H9 (cell line): ENCODE data around the gene NRG3. TPM values are rescaled to one million over a fixed set of nuclear protein-coding genes. Genes with fewer than 3 reads are reported as not detected.

ENCODE experiments used
- DNase-seq: peaks from one replicate; pipeline ENCODE4 v3.0.0-alpha.2; 2017
- H2AFZ ChIP-seq: one replicate; pipeline ENCODE4 v1.6.1; 2013; ENCODE audit warnings: mild to moderate bottlenecking, low read length, control low read depth, moderate library complexity
- H2AK5ac ChIP-seq: 2 replicates; pipeline ENCODE4 v1.6.1; 2013; ENCODE audit warnings: low read length, control low read depth, mixed read lengths; ENCODE audit not compliant: insufficient read length
- H2BK120ac ChIP-seq: one replicate; pipeline ENCODE4 v1.6.1; 2013; ENCODE audit warnings: low read depth, mild to moderate bottlenecking, low read length, control low read depth, inconsistent platforms; ENCODE audit not compliant: poor library complexity, severe bottlenecking
- H2BK12ac ChIP-seq: 2 replicates; pipeline ENCODE4 v1.6.1; 2013; ENCODE audit warnings: low read length, control low read depth, mixed read lengths, low read depth; ENCODE audit not compliant: insufficient read length
- H2BK15ac ChIP-seq: 2 replicates; pipeline ENCODE4 v1.6.1; 2013; ENCODE audit warnings: low read depth, low read length, control low read depth
- H2BK20ac ChIP-seq: one replicate; pipeline ENCODE4 v1.6.1; 2013; ENCODE audit warnings: low read depth, mild to moderate bottlenecking, low read length, control low read depth, inconsistent platforms; ENCODE audit not compliant: poor library complexity, severe bottlenecking
- H2BK5ac ChIP-seq: 2 replicates; pipeline ENCODE4 v1.6.1; 2013; ENCODE audit warnings: low read length, control low read depth, mixed read lengths; ENCODE audit not compliant: insufficient read length
- H3K14ac ChIP-seq: 2 replicates; pipeline ENCODE4 v1.6.1; 2013; ENCODE audit warnings: low read length, control low read depth; ENCODE audit not compliant: insufficient read depth
- H3K18ac ChIP-seq: 2 replicates; pipeline ENCODE4 v1.6.1; 2013; ENCODE audit warnings: low read depth, mild to moderate bottlenecking, mixed read lengths, low read length, control low read depth; ENCODE audit not compliant: insufficient read length
- H3K23ac ChIP-seq: 2 replicates; pipeline ENCODE4 v1.6.1; 2013; ENCODE audit warnings: low read length, control low read depth, mixed read lengths, low read depth; ENCODE audit not compliant: insufficient read length
- H3K23me2 ChIP-seq: 2 replicates; pipeline ENCODE4 v1.6.1; 2013; ENCODE audit warnings: low read depth, mild to moderate bottlenecking, mixed read lengths, low read length, control low read depth; ENCODE audit not compliant: insufficient read length, poor library complexity, severe bottlenecking
- H3K27ac ChIP-seq: 2 replicates; pipeline ENCODE4 v1.5.1; 2013; ENCODE audit warnings: low read length, control low read depth, mixed read lengths, low read depth; ENCODE audit not compliant: insufficient read length
- H3K27me3 ChIP-seq: 2 replicates; pipeline ENCODE4 v1.6.1; 2013; ENCODE audit warnings: low read length, control low read depth, inconsistent platforms; ENCODE audit not compliant: insufficient read depth
- H3K4ac ChIP-seq: 2 replicates; pipeline ENCODE4 v1.6.1; 2013; ENCODE audit warnings: low read depth, mild to moderate bottlenecking, control low read depth, inconsistent platforms, low read length, moderate library complexity
- H3K4me1 ChIP-seq: 2 replicates; pipeline ENCODE4 v1.6.1; 2013; ENCODE audit warnings: low read length, control low read depth, inconsistent platforms; ENCODE audit not compliant: insufficient read depth
- H3K4me2 ChIP-seq: 2 replicates; pipeline ENCODE4 v1.6.1; 2013; ENCODE audit warnings: low read length, control low read depth, mixed read lengths; ENCODE audit not compliant: insufficient read length, insufficient read depth
- H3K56ac ChIP-seq: 2 replicates; pipeline ENCODE4 v1.6.1; 2013; ENCODE audit warnings: low read depth, mild to moderate bottlenecking, mixed read lengths, low read length, control low read depth; ENCODE audit not compliant: insufficient read length
- H3K79me1 ChIP-seq: 2 replicates; pipeline ENCODE4 v1.6.1; 2013; ENCODE audit warnings: low read depth, mild to moderate bottlenecking, moderate library complexity, low read length, control low read depth, inconsistent platforms; ENCODE audit not compliant: insufficient read depth, poor library complexity, severe bottlenecking
- H3K79me2 ChIP-seq: 2 replicates; pipeline ENCODE4 v1.6.1; 2013; ENCODE audit warnings: low read length, control low read depth, inconsistent platforms; ENCODE audit not compliant: insufficient read depth
- H3K9ac ChIP-seq: 2 replicates; pipeline ENCODE4 v1.6.1; 2013; ENCODE audit warnings: low read length, control low read depth, mixed read lengths; ENCODE audit not compliant: insufficient read length; ENCODE audit errors: extremely low read depth
- H3K9me3 ChIP-seq: one replicate; pipeline ENCODE4 v1.6.1; 2013; ENCODE audit warnings: low read depth, low read length, inconsistent platforms; ENCODE audit not compliant: control insufficient read depth
- H3T11ph ChIP-seq: one replicate; pipeline ENCODE4 v1.6.1; 2013; ENCODE audit warnings: mild to moderate bottlenecking, low read length, control low read depth, inconsistent platforms
- H4K20me1 ChIP-seq: one replicate; pipeline ENCODE4 v1.6.1; 2013; ENCODE audit not compliant: control insufficient read depth, insufficient read length, insufficient read depth
- H4K5ac ChIP-seq: 2 replicates; pipeline ENCODE4 v1.6.1; 2013; ENCODE audit warnings: low read depth, mild to moderate bottlenecking, mixed read lengths, low read length, control low read depth; ENCODE audit not compliant: insufficient read length
- H4K8ac ChIP-seq: replicated peaks from 2 replicates; pipeline ENCODE4 v1.6.1; 2013; ENCODE audit warnings: low read length, control low read depth, mixed read lengths, low read depth; ENCODE audit not compliant: insufficient read length
- H4K91ac ChIP-seq: 2 replicates; pipeline ENCODE4 v1.6.1; 2013; ENCODE audit warnings: low read depth, mild to moderate bottlenecking, moderate library complexity, mixed read lengths, low read length, control low read depth; ENCODE audit not compliant: insufficient read length
- H3K27ac Mint-ChIP-seq, 3 experiments: 2 replicates in 2 of 3; 3 replicates in 1 of 3; pipeline ENCODE4 v1.8.0; 2020 to 2021; ENCODE audit warnings: mixed read lengths in 3 of 3, mild to moderate bottlenecking in 1 of 3, moderate library complexity in 1 of 3
- H3K27me3 Mint-ChIP-seq: 2 replicates; pipeline ENCODE4 v1.8.0; 2021; ENCODE audit warnings: low read depth, mild to moderate bottlenecking, moderate library complexity, mixed read lengths
- H3K36me3 Mint-ChIP-seq, 3 experiments: 2 replicates in 2 of 3; 3 replicates in 1 of 3; pipeline ENCODE4 v1.8.0; 2020 to 2021; ENCODE audit warnings: low read depth in 3 of 3, mixed read lengths in 3 of 3; ENCODE audit not compliant: insufficient read depth in 1 of 3
- H3K4me1 Mint-ChIP-seq, 2 experiments: 2 replicates each; pipeline ENCODE4 v1.8.0; 2020; ENCODE audit warnings: mixed read lengths in 2 of 2
- H3K4me3 Mint-ChIP-seq, 2 experiments: 2 replicates in 1 of 2; 3 replicates in 1 of 2; pipeline ENCODE4 v1.8.0; 2020 to 2021; ENCODE audit warnings: mild to moderate bottlenecking in 2 of 2, mixed read lengths in 2 of 2, moderate library complexity in 1 of 2
- H3K9me3 Mint-ChIP-seq, 2 experiments: 2 replicates in 1 of 2; 3 replicates in 1 of 2; pipeline ENCODE4 v1.8.0; 2020; ENCODE audit warnings: mild to moderate bottlenecking in 2 of 2, mixed read lengths in 2 of 2, moderate library complexity in 1 of 2
- WGBS: extraction: QIAGEN DNeasy Blood & Tissue Kit; methylation state at CpG from one replicate; pipeline ENCODE4 v1.1.7; 2013; ENCODE audit warnings: missing lambda C conversion rate, low lambda C conversion rate, mixed read lengths; ENCODE audit not compliant: insufficient read length; ENCODE audit errors: extremely low coverage; 5-methylcytosine and 5-hydroxymethylcytosine counted together
- total RNA-seq: library from RNA; stranded (reverse); gene quantifications from 2 replicates; pipeline ENCODE4 v1.2.1, GENCODE V29; 2021
- TF ChIP-seq, protein P1 (sequence below): fragments of 200-600 bp; sonication (generic); conservative IDR thresholded peaks from 3 replicates; pipeline ENCODE4 v1.8.0; 2021; ENCODE audit warnings: antibody characterized with exemption, mild to moderate bottlenecking

Gene NRG3
- total RNA-seq, 1 experiment from 2014 or later = 1.6 TPM

DNA sequence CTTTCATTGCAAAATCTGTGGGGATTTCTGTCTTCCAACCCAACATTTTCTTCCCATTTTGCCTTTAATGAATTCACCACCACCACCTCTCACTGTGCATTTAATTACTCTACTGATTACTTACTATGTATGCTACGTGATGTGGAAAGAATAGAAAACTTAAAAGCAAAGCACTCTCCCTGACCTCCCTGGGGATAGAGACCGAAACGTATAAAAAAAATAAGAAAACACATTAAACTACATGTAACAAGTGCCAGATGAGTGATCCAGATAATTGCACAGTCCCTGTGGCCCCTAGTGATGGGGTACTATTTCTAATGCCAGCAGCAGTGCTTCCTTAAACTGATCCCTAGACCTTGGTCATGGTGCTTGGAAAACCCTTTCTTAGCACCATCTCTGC lies 478.4 kb downstream of the NRG3 start:
- Histone ChIP-seq H2AFZ (no peak overlapping the region), H3K9ac (no peak overlapping the region), H4K20me1 (no peaks in the 10 kb centered on the region), H3K4me1 (no peaks in the 10 kb centered on the region; the same call in 1 of the 2 replicates), H2BK5ac (no peak overlapping the region), H3K27ac (no peak overlapping the region), H3K56ac (no peak overlapping the region), H2BK20ac (no peak overlapping the region), H2BK12ac (no peak overlapping the region), H3K4ac (no peak overlapping the region), H3K27me3 (no peaks in the 10 kb centered on the region), H3K4me2 (no peak overlapping the region), H3T11ph (no peak overlapping the region), H3K79me2 (no peaks in the 10 kb centered on the region), H3K18ac (no peak overlapping the region), H3K23me2 (no peaks in the 10 kb centered on the region), H4K8ac (no peak overlapping the region), H3K14ac (no peak overlapping the region), H2BK15ac (no peak overlapping the region), H4K91ac (no peak overlapping the region), H3K79me1 (no peaks in the 10 kb centered on the region), H2BK120ac (no peak overlapping the region), H2AK5ac (no peak overlapping the region), H3K9me3 (no peaks in the 10 kb centered on the region), H4K5ac (no peak overlapping the region), H3K23ac (no peak overlapping the region)
- Mint-ChIP-seq H3K9me3 (peaks cover 2 to 3% of the 10 kb centered on the region in 2 experiments; a peak in 2 of 5 replicates), H3K27me3 (no peaks in the 10 kb centered on the region), H3K27ac (no peak overlapping the region; a peak in 1 of 7 replicates), H3K4me3 (no peak overlapping the region), H3K4me1 (peaks cover 2 to 13% of the 10 kb centered on the region in 2 experiments; a peak in 2 of 4 replicates), H3K36me3 (peaks cover 0 to 5% (median 2%) of the 10 kb centered on the region in 3 experiments; a peak in 4 of 7 replicates)
- TF ChIP-seq, protein P1, sequence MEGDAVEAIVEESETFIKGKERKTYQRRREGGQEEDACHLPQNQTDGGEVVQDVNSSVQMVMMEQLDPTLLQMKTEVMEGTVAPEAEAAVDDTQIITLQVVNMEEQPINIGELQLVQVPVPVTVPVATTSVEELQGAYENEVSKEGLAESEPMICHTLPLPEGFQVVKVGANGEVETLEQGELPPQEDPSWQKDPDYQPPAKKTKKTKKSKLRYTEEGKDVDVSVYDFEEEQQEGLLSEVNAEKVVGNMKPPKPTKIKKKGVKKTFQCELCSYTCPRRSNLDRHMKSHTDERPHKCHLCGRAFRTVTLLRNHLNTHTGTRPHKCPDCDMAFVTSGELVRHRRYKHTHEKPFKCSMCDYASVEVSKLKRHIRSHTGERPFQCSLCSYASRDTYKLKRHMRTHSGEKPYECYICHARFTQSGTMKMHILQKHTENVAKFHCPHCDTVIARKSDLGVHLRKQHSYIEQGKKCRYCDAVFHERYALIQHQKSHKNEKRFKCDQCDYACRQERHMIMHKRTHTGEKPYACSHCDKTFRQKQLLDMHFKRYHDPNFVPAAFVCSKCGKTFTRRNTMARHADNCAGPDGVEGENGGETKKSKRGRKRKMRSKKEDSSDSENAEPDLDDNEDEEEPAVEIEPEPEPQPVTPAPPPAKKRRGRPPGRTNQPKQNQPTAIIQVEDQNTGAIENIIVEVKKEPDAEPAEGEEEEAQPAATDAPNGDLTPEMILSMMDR = no peak
- no CpG with 5 or more reads among the region's 3 CpGs for WGBS
- no peak for DNase-seq
